ENCODE results near the gene KATNAL2. TPM values are rescaled to one million over a fixed set of nuclear protein-coding genes. Genes with fewer than 3 reads are reported as not detected.

The KATNAL2 gene
- total RNA-seq, 1 donor from 2014 or later: 3.0 TPM

GRCh38 chr18:46888965-46889364 lies 28.4 kb upstream of the KATNAL2 start:
- FAIRE-seq (no peak), DNase-seq (ENCODE audit: low read depth) (no peak)
- H3K4me1 Mint-ChIP-seq (ENCODE audit: low read depth, unreplicated experiment): peaks cover 5% of the 10 kb centered on the region
- H3K27me3 ChIP-seq (ENCODE audit: insufficient read depth, low read length): no peaks in the 10 kb centered on the region
- TF ChIP-seq EZH2 (IDR thresholded peaks at IDR 0.05; ENCODE audit: insufficient read depth, low read length): no peak
- H3K9ac ChIP-seq (ENCODE audit: low read length): no peak overlapping the region
- H4K20me1 ChIP-seq (ENCODE audit: insufficient read depth, low read length): peaks cover 17% of the 10 kb centered on the region
- H3K9me3 ChIP-seq (ENCODE audit: insufficient read depth, low read depth, low read length): peaks cover 8% of the 10 kb centered on the region
- H2AFZ ChIP-seq (ENCODE audit: low read depth, low read length): no peak overlapping the region
- no peak overlapping the region for H3K27ac Mint-ChIP-seq (ENCODE audit: unreplicated experiment)
- H3K4me2 ChIP-seq (ENCODE audit: low read length): no peak overlapping the region
- peaks cover 25% of the 10 kb centered on the region for H3K36me3 Mint-ChIP-seq (ENCODE audit: low read depth, unreplicated experiment)
- H3K9me3 Mint-ChIP-seq (ENCODE audit: unreplicated experiment): peaks cover 11% of the 10 kb centered on the region
- H3K27ac ChIP-seq (ENCODE audit: low read depth, low read length): no peak overlapping the region
- peaks cover 56% of the 10 kb centered on the region for H3K79me2 ChIP-seq (ENCODE audit: insufficient read depth, low read length)
- no peaks in the 10 kb centered on the region for H3K36me3 ChIP-seq (ENCODE audit: insufficient read depth, low read length)
- no peak overlapping the region for H3K4me3 Mint-ChIP-seq (ENCODE audit: unreplicated experiment)
- H3K4me3 ChIP-seq (ENCODE audit: insufficient read depth, low read depth, low read length): no peak overlapping the region
- no peaks in the 10 kb centered on the region for H3K4me1 ChIP-seq (ENCODE audit: insufficient read depth, low read length)
- no peaks in the 10 kb centered on the region for H3K27me3 Mint-ChIP-seq (ENCODE audit: low read depth, unreplicated experiment)

- FAIRE-seq (no peak), DNase-seq (ENCODE audit: low read depth) (no peak)
- no peaks in the 10 kb centered on the region for H3K4me1 Mint-ChIP-seq (ENCODE audit: low read depth, unreplicated experiment)
- no peak overlapping the region for H2AFZ ChIP-seq (ENCODE audit: low read depth, low read length)
- no peaks in the 10 kb centered on the region for H3K4me1 ChIP-seq (ENCODE audit: insufficient read depth, low read length)
- peaks cover 25% of the 10 kb centered on the region for H3K36me3 Mint-ChIP-seq (ENCODE audit: low read depth, unreplicated experiment)
- H3K4me2 ChIP-seq (ENCODE audit: low read length): no peak overlapping the region
- no peaks in the 10 kb centered on the region for H3K36me3 ChIP-seq (ENCODE audit: insufficient read depth, low read length)
- no peak overlapping the region for H3K9ac ChIP-seq (ENCODE audit: low read length)
- H3K4me3 ChIP-seq (ENCODE audit: insufficient read depth, low read depth, low read length): no peak overlapping the region
- H3K9me3 ChIP-seq (ENCODE audit: insufficient read depth, low read depth, low read length): peaks cover 8% of the 10 kb centered on the region
- peaks cover 32% of the 10 kb centered on the region for H4K20me1 ChIP-seq (ENCODE audit: insufficient read depth, low read length)
- peaks cover 65% of the 10 kb centered on the region for H3K79me2 ChIP-seq (ENCODE audit: insufficient read depth, low read length)
- H3K27ac ChIP-seq (ENCODE audit: low read depth, low read length): no peak overlapping the region
- no peak overlapping the region for H3K27ac Mint-ChIP-seq (ENCODE audit: unreplicated experiment)
- no peaks in the 10 kb centered on the region for H3K27me3 Mint-ChIP-seq (ENCODE audit: low read depth, unreplicated experiment)
- no peak overlapping the region for H3K4me3 Mint-ChIP-seq (ENCODE audit: unreplicated experiment)
- H3K27me3 ChIP-seq (ENCODE audit: insufficient read depth, low read length): no peaks in the 10 kb centered on the region
- TF ChIP-seq EZH2 (IDR thresholded peaks at IDR 0.05; ENCODE audit: insufficient read depth, low read length) (no peak), CTCF (IDR thresholded peaks at IDR 0.05; ENCODE audit: insufficient read depth, low read depth, low read length) (no peak)
- H3K9me3 Mint-ChIP-seq (ENCODE audit: unreplicated experiment): peaks cover 11% of the 10 kb centered on the region
Measured at GRCh38 chr18:46891742-46892214, 25.6 kb upstream of the KATNAL2 start.

GRCh38 chr18:46892842-46893241 lies 24.6 kb upstream of the KATNAL2 start:
- Histone ChIP-seq H3K27me3 (ENCODE audit: insufficient read depth, low read length) (no peaks in the 10 kb centered on the region), H3K4me1 (ENCODE audit: insufficient read depth, low read length) (no peaks in the 10 kb centered on the region), H3K79me2 (ENCODE audit: insufficient read depth, low read length) (peaks cover 59% of the 10 kb centered on the region), H3K4me2 (ENCODE audit: low read length) (no peak overlapping the region), H3K4me3 (ENCODE audit: insufficient read depth, low read depth, low read length) (no peak overlapping the region), H3K9ac (ENCODE audit: low read length) (no peak overlapping the region), H4K20me1 (ENCODE audit: insufficient read depth, low read length) (peaks cover 34% of the 10 kb centered on the region), H2AFZ (ENCODE audit: low read depth, low read length) (no peak overlapping the region), H3K27ac (ENCODE audit: low read depth, low read length) (no peak overlapping the region), H3K36me3 (ENCODE audit: insufficient read depth, low read length) (no peaks in the 10 kb centered on the region), H3K9me3 (ENCODE audit: insufficient read depth, low read depth, low read length) (peaks cover 8% of the 10 kb centered on the region)
- peaks cover 11% of the 10 kb centered on the region for H3K9me3 Mint-ChIP-seq (ENCODE audit: unreplicated experiment)
- H3K36me3 Mint-ChIP-seq (ENCODE audit: low read depth, unreplicated experiment): peaks cover 25% of the 10 kb centered on the region
- H3K4me1 Mint-ChIP-seq (ENCODE audit: low read depth, unreplicated experiment): no peaks in the 10 kb centered on the region
- no peak for FAIRE-seq
- DNase-seq (ENCODE audit: low read depth): no peak
- no peak overlapping the region for H3K27ac Mint-ChIP-seq (ENCODE audit: unreplicated experiment)
- TF ChIP-seq CTCF (IDR thresholded peaks at IDR 0.05; ENCODE audit: insufficient read depth, low read depth, low read length) (no peak), EZH2 (IDR thresholded peaks at IDR 0.05; ENCODE audit: insufficient read depth, low read length) (no peak)
- no peak overlapping the region for H3K4me3 Mint-ChIP-seq (ENCODE audit: unreplicated experiment)
- no peaks in the 10 kb centered on the region for H3K27me3 Mint-ChIP-seq (ENCODE audit: low read depth, unreplicated experiment)
